Urothelium cell line (cell line): Measurements from ENCODE around the gene UBE2H.
"Not testable (repeated sequence)": the region's sequence is repeated elsewhere in the genome, so short reads cannot be mapped to it uniquely, and the experiment has no call there.

Experiments used
- DNase-seq: peaks from one replicate; pipeline ENCODE4 v3.0.0; 2011; ENCODE audit warnings: low spot score, mixed read lengths
- FAIRE-seq: peaks from 2 replicates; lab custom pipeline; 2011; peaks lifted over from hg19 to GRCh38; lab: Jason Lieb, UNC

The UBE2H gene

DNA sequence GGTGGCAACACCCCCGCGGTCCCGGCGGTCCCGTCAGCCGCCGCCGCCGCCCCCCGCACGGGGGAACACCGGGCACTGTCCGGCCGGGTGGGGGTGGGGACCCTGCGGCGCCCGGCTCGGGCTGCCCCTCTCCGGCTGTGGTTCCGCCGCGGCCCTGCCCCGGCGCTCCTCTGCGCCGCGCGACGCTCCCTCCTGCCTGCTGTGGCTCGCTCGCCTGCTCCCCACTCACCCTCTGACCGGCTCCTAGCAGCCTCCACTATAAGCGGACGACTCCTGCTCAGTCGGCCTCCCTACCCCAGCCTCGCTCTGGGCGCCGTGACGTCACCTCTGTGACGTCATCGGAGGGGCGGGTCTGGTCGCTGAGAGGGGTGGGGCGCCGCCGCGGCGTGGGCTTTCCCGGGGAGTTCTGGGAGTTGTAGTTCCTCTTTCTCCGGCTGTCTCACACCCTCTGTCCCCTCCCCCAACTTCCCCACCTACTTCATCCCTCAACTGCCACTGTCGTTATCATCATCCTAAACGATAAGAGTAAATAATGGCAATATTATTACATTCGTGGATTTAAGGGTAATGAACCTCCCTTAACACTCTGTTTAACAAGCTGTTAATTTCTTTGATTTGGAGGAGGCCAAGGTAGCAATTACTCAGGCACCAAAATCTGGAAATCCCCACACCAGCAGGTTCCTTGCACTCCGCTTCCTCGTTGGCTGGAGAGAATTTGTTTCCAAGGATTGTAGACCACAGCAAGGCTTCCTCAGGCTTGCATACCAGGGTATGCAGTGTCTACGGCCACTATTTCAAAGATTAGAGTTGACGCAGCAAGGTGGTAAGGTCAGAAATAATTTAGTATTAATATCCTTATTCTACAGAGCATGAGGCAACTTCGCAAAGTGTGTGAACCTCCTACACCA is at the start of gene UBE2H:
UBE2H (minus strand) TSS at position 308 of the 908 bp plus-strand sequence. CDS start 405 bp downstream, outside the sequence.
- DNase-seq (peak; percentile 91), FAIRE-seq (no peak)

DNA sequence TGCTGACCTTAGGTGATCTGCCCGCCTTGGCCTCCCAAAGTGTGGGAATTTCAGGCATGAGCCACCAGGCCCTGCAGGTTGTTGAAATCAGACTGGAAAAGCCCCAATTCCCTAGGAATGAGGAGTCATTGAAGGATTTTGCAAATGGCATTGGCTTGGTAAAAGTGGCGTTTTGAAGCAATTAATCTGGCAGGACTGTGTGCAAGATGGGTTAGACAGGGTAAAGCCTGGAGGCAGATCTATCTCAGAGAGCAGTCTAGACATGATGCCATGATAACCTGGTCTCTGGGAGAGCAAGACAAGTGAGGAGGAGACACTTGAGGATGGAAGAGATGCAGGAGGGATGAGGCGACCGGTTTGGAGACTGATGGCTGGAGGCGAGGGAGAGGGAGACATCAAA is 45.7 kb upstream of the UBE2H start:
- no peak for DNase-seq
- no peak for FAIRE-seq

DNA sequence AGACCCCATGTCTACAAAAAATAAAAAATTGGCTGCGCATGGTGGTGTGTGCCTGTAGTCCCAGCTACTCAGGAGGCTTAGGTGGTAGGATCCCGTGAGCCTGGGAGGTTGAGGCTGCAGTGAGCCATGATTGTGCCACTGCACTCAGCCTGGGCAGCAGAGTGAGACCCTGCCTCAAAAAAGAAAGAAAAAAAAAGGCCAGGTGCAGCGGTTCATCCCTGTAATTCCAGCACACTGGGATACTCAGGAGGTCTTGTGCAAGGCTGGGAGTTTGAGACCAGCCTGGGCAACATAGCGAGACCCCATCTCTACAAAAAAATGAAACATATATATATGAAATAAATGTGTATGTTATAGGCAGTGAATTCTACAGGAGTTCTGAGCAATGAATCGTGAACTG is 44.5 kb upstream of the UBE2H start:
- no peak for FAIRE-seq
- no peak for DNase-seq

DNA sequence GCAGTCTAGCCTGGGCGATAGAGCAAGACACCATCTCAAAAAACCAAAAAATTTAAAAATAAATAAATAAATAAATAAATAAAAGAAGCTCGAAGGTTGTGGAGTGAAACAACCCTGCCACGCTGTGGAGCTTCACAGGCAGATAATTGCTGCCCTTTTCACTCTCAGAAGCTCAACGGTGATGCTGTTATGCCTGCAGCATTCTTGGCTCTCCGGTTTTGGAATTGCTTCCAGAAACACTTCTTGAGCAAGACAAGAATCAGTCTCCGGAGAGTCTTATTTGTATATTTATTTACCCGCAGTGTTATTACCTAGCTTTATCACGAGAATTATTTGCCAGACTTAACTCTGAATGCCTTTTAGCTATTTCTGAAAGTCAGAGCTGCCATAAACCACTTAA is 40.5 kb upstream of the UBE2H start:
- FAIRE-seq = no peak
- DNase-seq = no peak

DNA sequence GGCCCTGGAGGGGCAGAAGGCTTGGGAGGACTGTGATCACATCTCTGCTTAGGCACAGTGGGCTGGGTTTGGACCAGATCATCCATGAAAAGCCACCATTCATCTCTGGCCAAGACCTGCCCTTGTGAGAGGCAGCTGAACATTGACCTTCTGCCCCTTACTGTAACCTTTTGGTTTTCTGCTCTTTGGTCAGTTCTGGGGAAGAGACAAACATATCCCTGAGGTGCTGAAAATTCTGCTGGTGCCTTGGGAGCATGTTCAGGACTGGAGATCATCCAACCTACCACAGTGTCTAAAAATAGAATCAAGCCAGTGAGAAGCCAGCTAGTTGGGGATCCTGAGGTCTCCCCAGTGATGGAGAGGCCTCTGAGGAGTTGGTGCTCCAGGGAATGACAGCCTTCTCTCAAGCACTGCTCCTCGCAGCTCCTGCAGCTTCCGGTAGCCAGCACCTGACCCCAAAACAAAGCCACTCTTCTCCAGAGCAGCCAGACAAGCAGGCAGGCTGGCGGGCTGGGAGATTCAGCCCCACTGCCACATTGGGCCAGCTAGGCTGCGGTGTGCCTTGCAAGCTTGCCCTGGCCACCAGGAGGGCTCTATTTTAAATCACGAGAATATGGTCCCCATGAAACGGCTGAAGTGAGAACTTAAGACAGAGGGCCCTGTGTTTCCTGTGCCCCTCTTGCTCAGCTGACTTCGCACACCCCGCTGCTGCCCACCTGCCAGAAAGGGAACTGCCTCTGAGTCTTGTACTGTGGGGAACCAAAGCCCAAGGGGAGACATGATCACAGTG is 37.8 kb upstream of the UBE2H start:
- FAIRE-seq = no peak
- DNase-seq = no peak

DNA sequence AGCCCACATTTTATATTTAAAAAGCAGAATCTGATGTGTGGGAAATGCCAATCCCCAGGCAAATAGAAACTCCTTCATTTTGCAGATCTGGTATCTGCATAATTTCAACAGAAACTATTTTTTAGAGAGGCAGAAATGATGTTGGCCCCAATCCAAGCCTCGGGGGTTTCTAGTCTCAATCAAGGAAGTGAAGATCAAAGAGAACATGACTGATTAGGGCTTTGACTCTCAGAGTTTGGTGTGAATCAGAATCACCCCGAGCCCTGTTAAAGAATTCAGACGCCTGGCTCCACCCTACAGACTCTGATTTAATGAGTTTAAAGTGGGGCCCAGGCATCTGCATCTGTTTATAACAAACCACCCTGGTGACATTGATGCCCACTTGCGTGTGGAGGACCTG is 36.7 kb upstream of the UBE2H start:
- FAIRE-seq (no peak), DNase-seq (no peak)

DNA sequence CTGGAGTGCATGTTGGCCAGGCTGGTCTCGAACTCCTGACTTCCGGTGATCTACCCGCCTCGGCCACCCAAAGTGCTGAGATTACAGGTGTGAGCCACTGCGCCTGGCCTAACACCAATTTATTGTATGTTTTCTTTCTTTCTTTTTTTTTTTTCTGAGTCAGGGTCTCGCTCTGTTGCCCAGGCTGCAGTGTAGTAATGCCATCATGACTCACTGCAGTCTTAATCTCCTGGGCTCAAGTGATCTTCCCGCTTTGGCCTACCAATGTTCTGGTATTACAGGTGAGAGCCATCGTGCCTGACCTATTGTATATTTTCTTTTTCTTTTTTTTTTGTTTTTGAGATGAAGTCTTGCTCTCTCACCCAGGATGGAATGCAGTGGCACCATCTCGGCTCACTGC is 33.8 kb upstream of the UBE2H start:
- no peak for DNase-seq
- FAIRE-seq = no peak

DNA sequence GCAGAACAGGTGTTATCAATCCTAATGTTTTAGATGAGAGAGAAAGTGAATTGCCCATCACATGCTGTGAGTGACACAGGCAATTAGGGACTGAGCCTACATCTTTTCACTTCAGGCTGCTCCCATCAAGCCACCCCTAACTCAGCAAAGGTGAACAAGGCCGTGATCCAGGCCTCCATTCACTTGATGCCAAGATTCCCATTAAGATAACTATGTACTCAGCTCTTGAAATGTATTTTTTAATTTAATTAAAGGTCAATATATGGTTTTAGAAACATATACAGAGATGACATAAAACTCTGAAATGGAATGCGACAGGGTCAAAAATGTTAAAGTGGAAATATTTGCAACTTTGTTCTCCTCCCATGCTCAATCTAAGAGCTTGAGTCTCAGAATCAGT is 27.9 kb upstream of the UBE2H start:
- FAIRE-seq (no peak), DNase-seq (no peak)

DNA sequence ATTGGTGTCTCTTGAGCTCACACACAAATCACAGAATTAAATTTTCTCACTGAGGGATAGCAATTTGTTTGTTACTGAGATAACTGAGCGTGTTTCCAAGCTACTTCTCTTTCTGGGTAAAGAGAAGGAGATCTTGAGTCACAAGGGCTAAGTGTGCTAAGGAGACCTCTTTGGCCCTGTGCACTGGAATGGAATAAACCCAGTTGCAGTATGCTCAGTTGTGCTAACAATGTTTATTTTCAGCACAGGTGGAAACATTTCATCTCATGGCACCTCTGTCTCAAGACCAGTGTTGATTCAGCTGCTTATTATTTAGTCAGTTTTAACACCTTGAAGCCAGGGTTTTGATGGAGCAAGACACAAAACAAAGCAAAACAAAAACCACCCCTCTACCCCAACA is 22.5 kb upstream of the UBE2H start:
- DNase-seq (no peak), FAIRE-seq (no peak)

DNA sequence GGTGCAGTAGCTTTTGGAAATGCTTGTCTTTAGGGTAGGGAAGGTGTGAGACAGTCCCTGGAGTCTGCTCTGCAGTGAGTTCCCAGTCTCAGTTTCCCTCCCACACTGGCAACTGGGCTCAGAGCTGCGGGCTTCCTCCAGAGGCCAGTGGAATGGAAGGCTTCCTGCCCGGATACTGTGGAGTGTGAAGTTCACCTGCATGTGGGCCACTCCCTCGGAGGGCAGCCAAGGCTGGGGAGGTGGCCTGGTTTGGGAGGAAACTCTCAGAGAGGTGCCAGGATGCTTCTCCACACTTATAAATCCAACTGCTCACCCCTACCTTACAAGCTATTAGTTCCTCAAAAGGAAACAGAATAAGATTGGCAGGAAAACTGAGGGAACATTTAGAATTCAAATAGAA is 18.1 kb upstream of the UBE2H start:
- DNase-seq (no peak), FAIRE-seq (no peak)

DNA sequence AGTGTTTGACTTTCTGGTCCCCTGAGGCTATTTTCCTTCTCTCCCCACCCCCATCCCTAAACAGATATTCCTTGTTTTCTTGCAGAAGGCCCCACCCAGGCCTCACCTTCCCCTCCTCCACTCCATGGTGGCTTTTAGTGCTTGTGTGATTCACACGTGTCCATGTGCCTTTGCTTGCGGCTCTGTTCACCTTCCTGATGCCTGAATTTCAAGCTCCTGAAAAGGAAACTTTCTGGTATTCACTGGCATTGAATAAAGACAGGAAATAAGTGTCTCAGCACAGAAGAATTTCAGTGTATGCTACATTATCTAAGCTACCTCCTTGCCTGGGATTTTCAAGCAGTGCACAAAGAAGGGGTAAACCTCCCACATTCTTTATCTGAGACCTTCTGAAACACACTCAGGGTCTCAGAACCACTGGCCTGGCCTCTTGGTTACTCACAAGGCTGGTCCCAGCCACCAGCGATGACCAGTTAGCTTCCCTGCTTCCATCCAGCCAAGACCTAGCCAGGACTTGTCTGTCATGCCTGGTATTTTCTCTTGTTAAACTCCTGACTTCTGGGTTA is 17.2 kb upstream of the UBE2H start:
- DNase-seq (peak; percentile 59), FAIRE-seq (no peak)

DNA sequence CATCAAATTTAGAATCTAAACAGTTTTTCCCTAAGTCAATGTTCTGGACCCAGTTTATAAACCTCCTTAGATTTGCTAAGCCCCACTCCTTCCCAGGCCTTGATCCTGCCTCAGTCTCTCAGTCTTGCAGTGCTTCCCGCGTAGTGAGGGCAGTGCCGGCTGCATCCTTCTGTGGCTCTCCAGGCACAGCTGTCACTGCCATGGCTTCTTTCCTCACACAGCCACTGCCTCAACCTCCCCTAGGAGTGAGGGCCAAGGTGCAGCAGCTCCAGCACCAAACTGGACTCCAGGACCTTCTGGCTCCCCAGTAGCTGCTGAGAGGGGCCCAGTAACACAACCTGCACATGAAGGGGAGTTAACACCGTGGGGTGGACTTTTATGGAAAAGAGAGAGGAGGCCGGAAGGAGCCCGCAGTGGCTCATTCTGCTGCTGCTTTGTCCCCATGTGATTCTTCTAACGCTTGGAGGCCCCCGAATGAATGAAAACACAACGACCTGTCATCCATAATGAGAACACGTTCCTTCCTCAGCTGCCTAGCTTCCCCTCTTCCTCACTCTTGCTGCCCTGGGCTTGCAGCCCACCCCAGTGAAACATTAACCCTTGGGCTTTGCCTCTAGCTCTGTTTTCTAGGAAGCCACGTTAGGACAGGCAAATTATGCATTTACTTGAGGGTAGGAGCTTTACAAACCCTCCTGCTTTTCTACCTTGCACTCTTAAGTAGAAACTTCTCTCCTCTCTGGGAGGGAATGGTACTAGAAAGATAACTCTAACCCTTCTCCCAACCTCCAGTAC is 16.0 kb upstream of the UBE2H start:
- FAIRE-seq (no peak), DNase-seq (no peak)

DNA sequence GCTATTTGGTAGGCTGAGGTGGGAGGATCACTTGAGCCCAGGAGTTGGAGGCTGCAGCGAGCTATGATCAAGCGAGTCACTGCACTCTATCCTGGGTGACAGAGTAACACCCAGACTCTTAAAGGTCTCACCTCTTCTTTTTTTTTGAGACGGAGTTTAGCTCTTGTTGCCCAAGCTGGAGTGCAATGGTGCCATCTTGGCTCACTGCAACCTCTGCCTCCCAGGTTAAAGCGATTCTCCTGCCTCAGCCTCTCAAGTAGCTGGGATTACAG is 7.4 kb upstream of the UBE2H start:
- not testable (repeated sequence) for FAIRE-seq, DNase-seq

DNA sequence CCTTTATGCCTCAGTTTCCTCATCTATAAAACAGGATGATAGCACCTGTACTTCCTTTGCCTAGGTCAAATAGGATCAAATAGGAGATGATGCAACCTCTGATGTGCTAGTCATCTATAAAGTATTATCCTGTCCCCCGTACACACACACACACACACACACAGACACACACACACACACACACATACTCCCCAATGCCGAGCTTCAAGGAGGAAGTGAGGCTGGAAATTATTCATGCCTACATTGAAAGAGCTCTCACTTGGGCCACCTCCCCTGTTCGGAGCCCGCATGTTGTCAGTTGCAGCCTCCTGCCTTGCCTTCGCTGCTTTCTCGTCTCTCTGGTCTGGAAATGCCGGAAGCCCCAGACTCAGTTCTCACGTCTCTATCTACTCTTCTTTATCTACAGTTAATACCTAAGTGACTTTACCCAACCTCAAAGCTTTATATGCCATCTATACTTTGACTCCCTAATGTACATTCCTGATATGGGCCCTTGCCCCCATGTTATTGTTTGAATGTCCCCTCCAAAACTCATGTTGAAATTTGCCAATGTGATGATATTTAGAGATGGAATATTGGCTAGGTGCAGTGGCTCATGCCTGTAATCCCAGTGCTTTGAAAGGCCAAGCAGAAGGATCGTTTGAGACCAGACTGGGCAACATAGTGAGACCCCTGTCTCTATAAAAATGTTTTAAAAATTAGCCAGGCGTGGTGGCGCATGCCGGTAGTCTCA is 6.9 kb upstream of the UBE2H start:
- no peak for FAIRE-seq
- DNase-seq = no peak

DNA sequence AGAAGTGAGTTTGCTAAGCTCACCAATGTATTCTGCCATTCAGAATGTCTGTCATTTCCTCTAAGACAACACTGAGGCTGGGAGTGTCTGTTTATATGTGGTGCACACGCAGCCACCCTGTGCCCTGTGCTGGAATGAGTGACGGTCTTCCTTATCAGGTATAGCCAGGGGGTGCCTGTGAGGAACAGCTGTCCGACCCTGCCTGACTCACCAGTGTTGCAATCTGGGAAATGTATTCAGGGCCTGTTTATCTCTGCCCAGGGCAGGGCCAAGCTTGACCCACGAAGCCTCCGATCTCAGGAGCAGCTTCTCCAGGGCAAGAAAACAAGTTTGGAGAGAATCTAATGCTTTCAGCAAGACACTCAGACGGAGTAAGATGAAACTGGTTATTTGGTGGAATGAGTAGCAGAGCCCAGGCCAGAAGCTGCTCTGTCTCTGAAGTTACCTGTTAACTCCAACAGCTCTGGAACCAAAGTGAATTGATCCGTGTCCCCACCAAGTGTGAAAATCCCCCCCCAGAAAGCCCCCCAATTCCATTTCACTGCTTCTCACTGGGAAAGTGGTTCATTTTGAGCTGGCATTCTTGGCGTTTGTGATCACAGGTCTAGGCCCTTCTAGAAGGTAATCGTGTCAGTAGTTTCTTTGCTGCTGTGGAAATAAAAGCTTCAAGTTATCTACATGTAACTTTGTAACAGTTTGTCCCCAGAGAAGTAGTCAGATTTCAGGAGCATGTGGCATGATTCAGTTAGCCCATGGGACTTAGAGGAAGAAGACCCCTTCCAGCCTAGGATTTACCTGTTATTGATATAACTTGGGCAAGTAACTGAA is 6.1 kb upstream of the UBE2H start:
- FAIRE-seq = no peak
- peak; percentile 39 for DNase-seq

DNA sequence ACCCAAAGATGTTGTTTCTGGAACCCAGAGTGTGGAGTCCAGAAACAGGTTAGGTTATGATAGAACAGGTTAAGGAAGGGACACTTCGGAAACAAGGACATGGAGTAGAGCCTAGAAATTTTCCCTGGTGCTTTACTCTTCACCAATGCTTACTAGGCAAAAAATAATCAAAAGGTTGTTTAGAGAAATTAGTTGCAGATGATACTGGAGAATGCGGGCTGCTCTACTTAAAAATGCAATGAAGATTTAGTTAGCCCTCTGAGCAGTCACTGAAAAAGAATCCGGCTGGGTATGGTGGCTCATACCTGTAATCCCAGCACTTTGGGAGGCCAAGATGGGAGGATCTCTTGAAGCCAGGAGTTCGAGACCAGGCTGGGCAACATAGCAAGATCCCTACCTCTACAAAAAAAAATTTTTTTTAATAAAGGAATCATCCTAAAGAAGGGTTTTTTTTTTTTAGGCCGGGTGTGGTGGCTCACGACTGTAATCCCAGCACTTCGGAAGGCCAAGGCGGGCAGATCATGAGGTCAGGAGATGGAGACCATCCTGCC is 3.3 kb upstream of the UBE2H start:
- DNase-seq = no peak
- no peak for FAIRE-seq

DNA sequence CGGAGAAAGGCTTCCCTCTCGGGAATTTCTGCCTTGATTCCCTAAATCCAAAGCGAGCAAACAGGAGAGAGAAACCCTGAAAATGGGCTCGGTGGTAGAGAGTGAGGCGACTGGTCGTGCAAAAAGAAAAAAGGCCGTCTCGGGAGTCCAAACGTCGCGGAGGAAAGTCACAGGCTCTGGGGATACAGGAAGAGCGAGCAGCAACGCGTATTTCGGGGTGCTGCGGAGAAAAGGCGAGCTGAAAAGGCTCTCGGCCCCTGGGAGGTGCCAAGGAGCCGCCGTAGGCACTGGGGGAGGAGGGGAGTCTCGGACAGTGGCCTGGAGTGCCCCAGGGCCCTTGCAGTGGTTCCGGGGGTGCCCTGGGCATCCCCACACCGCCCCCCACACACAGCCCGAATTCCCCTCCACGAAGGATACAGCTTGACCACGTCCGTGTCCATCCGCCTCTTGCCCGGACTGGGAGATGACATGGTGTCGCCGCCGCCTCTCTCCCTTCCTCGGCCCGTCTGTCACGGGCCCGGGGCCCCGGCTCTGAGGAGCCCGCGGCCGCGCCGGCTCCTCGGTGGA is 591 bp downstream of the UBE2H start:
- FAIRE-seq = no peak
- peak; percentile 33 for DNase-seq

DNA sequence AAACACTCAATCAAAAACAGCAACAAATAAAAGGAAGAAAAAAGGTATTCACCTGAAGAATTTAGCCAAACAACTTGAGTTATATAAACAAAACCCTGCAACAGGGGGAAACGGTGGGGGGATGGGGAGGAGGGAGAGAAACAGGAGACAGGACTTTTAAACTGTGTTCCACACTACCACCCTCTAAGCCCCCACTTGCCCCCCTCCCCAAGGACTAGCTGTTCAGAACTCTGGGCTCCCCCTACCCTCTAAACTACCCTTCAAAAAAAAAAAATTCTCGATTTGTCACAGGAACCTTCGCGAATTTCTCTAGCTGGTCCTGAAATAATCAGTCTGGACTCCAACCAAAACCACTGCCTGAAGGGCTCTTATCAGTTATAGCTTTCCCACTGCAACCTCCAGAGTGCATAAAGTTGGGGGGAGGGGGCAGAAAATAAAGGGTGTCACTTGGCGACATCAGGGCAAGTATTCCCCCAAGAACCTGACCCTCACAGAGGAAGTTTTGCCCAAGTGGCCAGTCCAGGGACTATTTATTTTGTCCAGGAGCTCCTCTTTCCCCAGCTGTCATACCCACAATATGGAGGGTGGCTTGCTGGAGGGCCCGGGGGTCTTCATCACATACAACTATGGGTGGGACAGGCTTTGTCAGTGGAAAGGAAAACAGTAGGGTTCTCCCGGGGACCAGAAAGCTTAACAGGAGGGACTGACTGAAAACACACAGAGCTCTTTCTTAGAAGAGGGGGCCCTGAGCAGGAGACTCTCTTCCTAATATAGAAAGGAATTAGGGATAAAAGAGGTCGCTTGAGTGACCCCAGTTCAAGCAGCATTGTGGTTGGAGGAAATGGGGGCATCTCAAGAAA is 1.3 kb downstream of the UBE2H start:
- FAIRE-seq (no peak), DNase-seq (no peak)
